H9 (cell line): ENCODE results near the gene TBC1D22A. TPM values are rescaled to one million over a fixed set of nuclear protein-coding genes. Genes with fewer than 3 reads are reported as not detected.

Experiments
- DNase-seq: peaks from one replicate; pipeline ENCODE4 v3.0.0-alpha.2; 2017
- H2AFZ ChIP-seq: one replicate; pipeline ENCODE4 v1.6.1; 2013; ENCODE audit warnings: mild to moderate bottlenecking, low read length, control low read depth, moderate library complexity
- H2AK5ac ChIP-seq: 2 replicates; pipeline ENCODE4 v1.6.1; 2013; ENCODE audit warnings: low read length, control low read depth, mixed read lengths; ENCODE audit not compliant: insufficient read length
- H2BK120ac ChIP-seq: one replicate; pipeline ENCODE4 v1.6.1; 2013; ENCODE audit warnings: low read depth, mild to moderate bottlenecking, low read length, control low read depth, inconsistent platforms; ENCODE audit not compliant: poor library complexity, severe bottlenecking
- H2BK12ac ChIP-seq: 2 replicates; pipeline ENCODE4 v1.6.1; 2013; ENCODE audit warnings: low read length, control low read depth, mixed read lengths, low read depth; ENCODE audit not compliant: insufficient read length
- H2BK15ac ChIP-seq: 2 replicates; pipeline ENCODE4 v1.6.1; 2013; ENCODE audit warnings: low read depth, low read length, control low read depth
- H2BK20ac ChIP-seq: one replicate; pipeline ENCODE4 v1.6.1; 2013; ENCODE audit warnings: low read depth, mild to moderate bottlenecking, low read length, control low read depth, inconsistent platforms; ENCODE audit not compliant: poor library complexity, severe bottlenecking
- H2BK5ac ChIP-seq: 2 replicates; pipeline ENCODE4 v1.6.1; 2013; ENCODE audit warnings: low read length, control low read depth, mixed read lengths; ENCODE audit not compliant: insufficient read length
- H3K14ac ChIP-seq: 2 replicates; pipeline ENCODE4 v1.6.1; 2013; ENCODE audit warnings: low read length, control low read depth; ENCODE audit not compliant: insufficient read depth
- H3K18ac ChIP-seq: 2 replicates; pipeline ENCODE4 v1.6.1; 2013; ENCODE audit warnings: low read depth, mild to moderate bottlenecking, mixed read lengths, low read length, control low read depth; ENCODE audit not compliant: insufficient read length
- H3K23ac ChIP-seq: 2 replicates; pipeline ENCODE4 v1.6.1; 2013; ENCODE audit warnings: low read length, control low read depth, mixed read lengths, low read depth; ENCODE audit not compliant: insufficient read length
- H3K23me2 ChIP-seq: 2 replicates; pipeline ENCODE4 v1.6.1; 2013; ENCODE audit warnings: low read depth, mild to moderate bottlenecking, mixed read lengths, low read length, control low read depth; ENCODE audit not compliant: insufficient read length, poor library complexity, severe bottlenecking
- H3K27ac ChIP-seq: 2 replicates; pipeline ENCODE4 v1.5.1; 2013; ENCODE audit warnings: low read length, control low read depth, mixed read lengths, low read depth; ENCODE audit not compliant: insufficient read length
- H3K27me3 ChIP-seq: 2 replicates; pipeline ENCODE4 v1.6.1; 2013; ENCODE audit warnings: low read length, control low read depth, inconsistent platforms; ENCODE audit not compliant: insufficient read depth
- H3K4ac ChIP-seq: 2 replicates; pipeline ENCODE4 v1.6.1; 2013; ENCODE audit warnings: low read depth, mild to moderate bottlenecking, control low read depth, inconsistent platforms, low read length, moderate library complexity
- H3K4me1 ChIP-seq: 2 replicates; pipeline ENCODE4 v1.6.1; 2013; ENCODE audit warnings: low read length, control low read depth, inconsistent platforms; ENCODE audit not compliant: insufficient read depth
- H3K4me2 ChIP-seq: 2 replicates; pipeline ENCODE4 v1.6.1; 2013; ENCODE audit warnings: low read length, control low read depth, mixed read lengths; ENCODE audit not compliant: insufficient read length, insufficient read depth
- H3K56ac ChIP-seq: 2 replicates; pipeline ENCODE4 v1.6.1; 2013; ENCODE audit warnings: low read depth, mild to moderate bottlenecking, mixed read lengths, low read length, control low read depth; ENCODE audit not compliant: insufficient read length
- H3K79me1 ChIP-seq: 2 replicates; pipeline ENCODE4 v1.6.1; 2013; ENCODE audit warnings: low read depth, mild to moderate bottlenecking, moderate library complexity, low read length, control low read depth, inconsistent platforms; ENCODE audit not compliant: insufficient read depth, poor library complexity, severe bottlenecking
- H3K79me2 ChIP-seq: 2 replicates; pipeline ENCODE4 v1.6.1; 2013; ENCODE audit warnings: low read length, control low read depth, inconsistent platforms; ENCODE audit not compliant: insufficient read depth
- H3K9ac ChIP-seq: 2 replicates; pipeline ENCODE4 v1.6.1; 2013; ENCODE audit warnings: low read length, control low read depth, mixed read lengths; ENCODE audit not compliant: insufficient read length; ENCODE audit errors: extremely low read depth
- H3K9me3 ChIP-seq: one replicate; pipeline ENCODE4 v1.6.1; 2013; ENCODE audit warnings: low read depth, low read length, inconsistent platforms; ENCODE audit not compliant: control insufficient read depth
- H3T11ph ChIP-seq: one replicate; pipeline ENCODE4 v1.6.1; 2013; ENCODE audit warnings: mild to moderate bottlenecking, low read length, control low read depth, inconsistent platforms
- H4K20me1 ChIP-seq: one replicate; pipeline ENCODE4 v1.6.1; 2013; ENCODE audit not compliant: control insufficient read depth, insufficient read length, insufficient read depth
- H4K5ac ChIP-seq: 2 replicates; pipeline ENCODE4 v1.6.1; 2013; ENCODE audit warnings: low read depth, mild to moderate bottlenecking, mixed read lengths, low read length, control low read depth; ENCODE audit not compliant: insufficient read length
- H4K8ac ChIP-seq: replicated peaks from 2 replicates; pipeline ENCODE4 v1.6.1; 2013; ENCODE audit warnings: low read length, control low read depth, mixed read lengths, low read depth; ENCODE audit not compliant: insufficient read length
- H4K91ac ChIP-seq: 2 replicates; pipeline ENCODE4 v1.6.1; 2013; ENCODE audit warnings: low read depth, mild to moderate bottlenecking, moderate library complexity, mixed read lengths, low read length, control low read depth; ENCODE audit not compliant: insufficient read length
- H3K27ac Mint-ChIP-seq, 3 experiments: 2 replicates in 2 of 3; 3 replicates in 1 of 3; pipeline ENCODE4 v1.8.0; 2020 to 2021; ENCODE audit warnings: mixed read lengths in 3 of 3, mild to moderate bottlenecking in 1 of 3, moderate library complexity in 1 of 3
- H3K27me3 Mint-ChIP-seq: 2 replicates; pipeline ENCODE4 v1.8.0; 2021; ENCODE audit warnings: low read depth, mild to moderate bottlenecking, moderate library complexity, mixed read lengths
- H3K36me3 Mint-ChIP-seq, 3 experiments: 2 replicates in 2 of 3; 3 replicates in 1 of 3; pipeline ENCODE4 v1.8.0; 2020 to 2021; ENCODE audit warnings: low read depth in 3 of 3, mixed read lengths in 3 of 3; ENCODE audit not compliant: insufficient read depth in 1 of 3
- H3K4me1 Mint-ChIP-seq, 2 experiments: 2 replicates each; pipeline ENCODE4 v1.8.0; 2020; ENCODE audit warnings: mixed read lengths in 2 of 2
- H3K4me3 Mint-ChIP-seq, 2 experiments: 2 replicates in 1 of 2; 3 replicates in 1 of 2; pipeline ENCODE4 v1.8.0; 2020 to 2021; ENCODE audit warnings: mild to moderate bottlenecking in 2 of 2, mixed read lengths in 2 of 2, moderate library complexity in 1 of 2
- H3K9me3 Mint-ChIP-seq, 2 experiments: 2 replicates in 1 of 2; 3 replicates in 1 of 2; pipeline ENCODE4 v1.8.0; 2020; ENCODE audit warnings: mild to moderate bottlenecking in 2 of 2, mixed read lengths in 2 of 2, moderate library complexity in 1 of 2
- WGBS: extraction: QIAGEN DNeasy Blood & Tissue Kit; methylation state at CpG from one replicate; pipeline ENCODE4 v1.1.7; 2013; ENCODE audit warnings: missing lambda C conversion rate, low lambda C conversion rate, mixed read lengths; ENCODE audit not compliant: insufficient read length; ENCODE audit errors: extremely low coverage; 5-methylcytosine and 5-hydroxymethylcytosine counted together
- total RNA-seq: library from RNA; stranded (reverse); gene quantifications from 2 replicates; pipeline ENCODE4 v1.2.1, GENCODE V29; 2021
- TF ChIP-seq, protein P1 (sequence below): fragments of 200-600 bp; sonication (generic); conservative IDR thresholded peaks from 3 replicates; pipeline ENCODE4 v1.8.0; 2021; ENCODE audit warnings: antibody characterized with exemption, mild to moderate bottlenecking

TBC1D22A gene
- total RNA-seq, 1 experiment from 2014 or later = 20.8 TPM

DNA sequence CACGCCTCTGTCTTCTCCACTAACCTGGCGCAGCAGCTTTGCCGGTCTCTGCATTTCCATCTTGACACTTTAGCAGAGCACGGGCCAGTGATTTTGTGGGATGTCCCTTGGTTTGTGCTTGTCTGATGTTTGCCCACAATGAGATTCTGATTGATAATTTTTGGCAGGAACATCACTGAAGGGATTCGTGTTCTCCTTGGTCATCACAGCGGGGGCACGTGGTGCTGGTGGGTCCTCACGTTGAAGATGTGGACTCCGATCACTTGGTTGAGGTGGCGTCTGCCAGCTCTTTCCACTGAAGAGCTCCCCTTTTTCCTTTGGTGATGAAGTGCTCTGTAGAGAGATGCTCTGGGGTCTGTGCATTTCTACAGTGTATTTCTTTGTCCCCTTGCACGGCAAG, 37.2 kb downstream of the TBC1D22A start:
- no peaks in the 10 kb centered on the region for H3K79me2 ChIP-seq
- H2BK20ac ChIP-seq = no peak overlapping the region
- no peaks in the 10 kb centered on the region for H3K27me3 ChIP-seq
- Mint-ChIP-seq H3K4me3 (no peak overlapping the region), H3K27me3 (no peaks in the 10 kb centered on the region; the same call in 1 of the 2 replicates), H3K4me1 (peaks cover 12 to 17% of the 10 kb centered on the region in 2 experiments), H3K27ac (no peak overlapping the region), H3K36me3 (peaks cover 3 to 33% (median 31%) of the 10 kb centered on the region in 3 experiments; a peak in 5 of 7 replicates), H3K9me3 (no peaks in the 10 kb centered on the region)
- H2BK5ac ChIP-seq = no peak overlapping the region
- no peak overlapping the region for H3T11ph ChIP-seq
- no peaks in the 10 kb centered on the region for H3K23me2 ChIP-seq
- no peak overlapping the region for H3K9ac ChIP-seq
- H3K56ac ChIP-seq = no peak overlapping the region
- H3K4me2 ChIP-seq = no peak overlapping the region
- no peak overlapping the region for H4K8ac ChIP-seq
- no peak overlapping the region for H3K18ac ChIP-seq
- H3K4ac ChIP-seq = no peak overlapping the region
- no peak overlapping the region for H3K14ac ChIP-seq
- no peak overlapping the region for H2AFZ ChIP-seq
- no peak overlapping the region for H4K91ac ChIP-seq
- no peak overlapping the region for H4K5ac ChIP-seq
- no peaks in the 10 kb centered on the region for H3K79me1 ChIP-seq
- no peak overlapping the region for H2BK15ac ChIP-seq
- no peak overlapping the region for H2AK5ac ChIP-seq
- no peak overlapping the region for H3K27ac ChIP-seq
- DNase-seq = no peak
- no peak overlapping the region for H2BK12ac ChIP-seq
- H3K4me1 ChIP-seq = no peaks in the 10 kb centered on the region
- H2BK120ac ChIP-seq = no peak overlapping the region
- TF ChIP-seq, protein P1, sequence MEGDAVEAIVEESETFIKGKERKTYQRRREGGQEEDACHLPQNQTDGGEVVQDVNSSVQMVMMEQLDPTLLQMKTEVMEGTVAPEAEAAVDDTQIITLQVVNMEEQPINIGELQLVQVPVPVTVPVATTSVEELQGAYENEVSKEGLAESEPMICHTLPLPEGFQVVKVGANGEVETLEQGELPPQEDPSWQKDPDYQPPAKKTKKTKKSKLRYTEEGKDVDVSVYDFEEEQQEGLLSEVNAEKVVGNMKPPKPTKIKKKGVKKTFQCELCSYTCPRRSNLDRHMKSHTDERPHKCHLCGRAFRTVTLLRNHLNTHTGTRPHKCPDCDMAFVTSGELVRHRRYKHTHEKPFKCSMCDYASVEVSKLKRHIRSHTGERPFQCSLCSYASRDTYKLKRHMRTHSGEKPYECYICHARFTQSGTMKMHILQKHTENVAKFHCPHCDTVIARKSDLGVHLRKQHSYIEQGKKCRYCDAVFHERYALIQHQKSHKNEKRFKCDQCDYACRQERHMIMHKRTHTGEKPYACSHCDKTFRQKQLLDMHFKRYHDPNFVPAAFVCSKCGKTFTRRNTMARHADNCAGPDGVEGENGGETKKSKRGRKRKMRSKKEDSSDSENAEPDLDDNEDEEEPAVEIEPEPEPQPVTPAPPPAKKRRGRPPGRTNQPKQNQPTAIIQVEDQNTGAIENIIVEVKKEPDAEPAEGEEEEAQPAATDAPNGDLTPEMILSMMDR = no peak
- no peaks in the 10 kb centered on the region for H3K9me3 ChIP-seq
- peaks cover 2% of the 10 kb centered on the region for H4K20me1 ChIP-seq
- WGBS = no CpG with 5 or more reads among the region's 11 CpGs
- H3K23ac ChIP-seq = no peak overlapping the region
